ENCODE measurements around the gene NPY.
"Not testable (repeated sequence)": the region's sequence is repeated elsewhere in the genome, so short reads cannot be mapped to it uniquely, and the experiment has no call there.

NPY gene

GRCh38 chr7:24283897-24284698 lies at the start of gene NPY:
Gene NPY (plus strand): TSS chr7:24284190. CDS start chr7:24285241, 1,051 bp downstream.
- DNase-seq: no peak

- DNase-seq: no peak
Measured at GRCh38 chr7:24239260-24239659, 44.7 kb upstream of the NPY start.

- DNase-seq: no peak
Measured at GRCh38 chr7:24241206-24241605, 42.8 kb upstream of the NPY start.

- no peak for DNase-seq
Measured at GRCh38 chr7:24244554-24244953, 39.4 kb upstream of the NPY start.

- DNase-seq: no peak
Measured at GRCh38 chr7:24245362-24245761, 38.6 kb upstream of the NPY start.

GRCh38 chr7:24249266-24249665 lies 34.7 kb upstream of the NPY start:
- no peak for DNase-seq

GRCh38 chr7:24251568-24251967 lies 32.4 kb upstream of the NPY start:
- no peak for DNase-seq

GRCh38 chr7:24255139-24255538 lies 28.9 kb upstream of the NPY start:
- DNase-seq: no peak

GRCh38 chr7:24258324-24258723 lies 25.7 kb upstream of the NPY start:
- DNase-seq: not testable (repeated sequence)

- DNase-seq: no peak
Measured at GRCh38 chr7:24271938-24272337, 12.1 kb upstream of the NPY start.

GRCh38 chr7:24279512-24279911 lies 4.5 kb upstream of the NPY start:
- DNase-seq: no peak

GRCh38 chr7:24283554-24283896 lies 465 bp upstream of the NPY start:
- DNase-seq: no peak

- DNase-seq: no peak
Measured at GRCh38 chr7:24284699-24285506, 913 bp downstream of the NPY start.

- DNase-seq: no peak
Measured at GRCh38 chr7:24290004-24290641, 6.1 kb downstream of the NPY start.

GRCh38 chr7:24291271-24291670 lies 7.3 kb downstream of the NPY start:
- no peak for DNase-seq

- DNase-seq: no peak
Measured at GRCh38 chr7:24297362-24297761, 13.4 kb downstream of the NPY start.

GRCh38 chr7:24298696-24299095 lies 14.7 kb downstream of the NPY start:
- no peak for DNase-seq

- DNase-seq: no peak
Measured at GRCh38 chr7:24299192-24299591, 15.2 kb downstream of the NPY start.

- DNase-seq: no peak
Measured at GRCh38 chr7:24301703-24302102, 17.7 kb downstream of the NPY start.

GRCh38 chr7:24304494-24305095 lies 20.6 kb downstream of the NPY start:
- DNase-seq: no peak

GRCh38 chr7:24307326-24307725 lies 23.3 kb downstream of the NPY start:
- DNase-seq: no peak

GRCh38 chr7:24312588-24312987 lies 28.6 kb downstream of the NPY start:
- DNase-seq: no peak

GRCh38 chr7:24313777-24314176 lies 29.8 kb downstream of the NPY start:
- DNase-seq: no peak
